NCI-H2196 (cell line): Measurements from ENCODE around the gene ARHGAP28.

ENCODE experiments used
- DNase-seq: peaks from one replicate; lab custom pipeline; 2025; ENCODE audit not compliant: unreplicated experiment; lab: John Stamatoyannopoulos, UW

The ARHGAP28 gene

GRCh38 chr18:6732952-6733351 is 3.4 kb downstream of the ARHGAP28 start:
- DNase-seq: no peak

- DNase-seq: no peak
Observed at GRCh38 chr18:6733758-6734157, 4.2 kb downstream of the ARHGAP28 start.

DNA sequence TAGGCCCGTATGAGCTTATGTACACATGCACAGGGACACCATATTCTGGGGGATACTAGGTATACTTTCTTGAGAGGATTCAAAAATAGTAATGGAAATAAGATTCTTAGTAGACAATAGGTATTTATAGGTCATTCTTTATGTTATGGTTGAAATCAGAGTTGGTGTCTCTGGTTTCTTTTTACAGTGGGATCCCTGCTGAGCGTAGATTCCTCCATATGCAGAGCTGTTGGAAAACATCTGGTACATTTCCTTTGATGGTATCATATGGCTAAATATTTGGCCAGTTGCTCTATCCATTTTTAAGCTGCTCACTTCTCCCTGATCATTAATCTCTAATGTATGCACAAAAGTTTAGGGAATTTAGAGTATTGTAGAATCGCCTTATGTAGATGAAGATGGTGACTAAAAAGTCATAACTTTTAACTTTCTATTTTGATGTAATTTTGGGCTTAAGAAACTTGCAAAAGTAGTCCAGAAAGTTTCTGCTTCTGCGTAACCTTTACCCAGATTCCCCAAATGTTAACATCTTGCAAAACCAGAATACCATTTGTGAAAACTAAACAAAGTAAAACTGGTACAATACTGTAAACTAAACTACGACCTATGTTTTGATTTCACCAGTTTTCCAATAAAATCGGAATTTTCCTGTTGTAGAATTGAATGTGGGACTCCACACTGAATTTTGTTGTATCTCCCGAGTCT is 5.4 kb downstream of the ARHGAP28 start:
- no peak for DNase-seq

GRCh38 chr18:6737833-6738232 is 8.3 kb downstream of the ARHGAP28 start:
- DNase-seq: no peak

- DNase-seq: no peak
Observed at GRCh38 chr18:6738622-6739021, 9.1 kb downstream of the ARHGAP28 start.

DNA sequence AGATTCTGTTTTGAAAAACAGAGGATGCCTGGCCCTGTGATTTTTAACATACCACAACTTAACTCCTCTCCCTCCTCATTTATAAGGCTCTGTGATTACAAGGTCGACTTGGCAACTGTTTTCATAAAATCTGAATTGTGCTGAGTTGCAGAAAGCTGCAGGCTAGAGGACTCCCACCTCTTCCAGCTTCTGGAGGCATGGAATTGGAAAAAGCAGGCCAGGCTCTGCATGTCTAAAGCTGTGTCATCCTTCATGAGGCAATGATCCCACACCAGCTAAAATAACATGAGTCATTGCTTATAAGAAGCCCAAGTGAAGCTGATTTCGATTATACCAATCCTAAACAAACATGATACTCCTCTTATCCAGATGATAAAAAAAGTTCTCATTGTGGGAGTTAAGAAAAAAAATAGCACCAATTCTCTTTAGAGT is 11.7 kb downstream of the ARHGAP28 start:
- DNase-seq: no peak

DNA sequence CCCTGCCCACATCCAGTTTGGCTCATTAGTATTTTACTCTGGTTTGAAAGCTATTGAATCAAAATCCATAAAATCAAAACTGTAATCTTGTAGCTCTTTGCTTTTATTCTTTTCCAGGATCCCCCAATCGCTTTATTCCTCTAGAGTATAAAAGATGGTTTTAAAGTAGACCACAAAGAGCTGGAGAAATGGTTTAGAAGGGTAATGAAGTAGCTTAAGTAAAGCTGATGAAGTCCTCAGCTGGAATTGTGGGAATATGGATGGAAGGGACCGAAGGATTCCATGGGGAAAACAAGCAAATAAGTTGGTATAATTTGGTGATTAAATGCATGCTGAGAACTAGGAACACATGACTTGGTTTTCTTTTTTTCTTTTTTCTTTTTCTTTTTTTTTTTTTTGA is 12.3 kb downstream of the ARHGAP28 start:
- DNase-seq: no peak

DNA sequence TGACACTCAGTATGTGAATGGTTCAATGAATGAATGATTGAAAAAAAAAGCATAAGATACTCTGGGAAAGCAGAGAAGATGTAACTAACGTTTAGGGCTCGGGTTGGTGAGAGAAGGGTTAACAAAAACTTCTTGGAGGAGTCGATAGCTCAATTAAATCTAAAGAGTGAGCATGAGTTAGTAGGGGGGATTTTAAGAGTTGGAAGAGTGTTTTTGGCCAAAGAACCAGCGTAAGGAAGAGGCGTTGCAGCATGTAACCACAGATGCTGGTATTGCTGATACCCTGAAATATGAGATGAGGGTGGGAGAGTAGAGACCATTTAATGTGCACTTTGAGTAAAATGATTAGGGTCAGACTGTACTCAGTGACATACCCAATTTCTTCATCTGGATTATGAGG is 14.5 kb downstream of the ARHGAP28 start:
- DNase-seq: no peak

- no peak for DNase-seq
Observed at GRCh38 chr18:6744816-6745455, 15.4 kb downstream of the ARHGAP28 start.

DNA sequence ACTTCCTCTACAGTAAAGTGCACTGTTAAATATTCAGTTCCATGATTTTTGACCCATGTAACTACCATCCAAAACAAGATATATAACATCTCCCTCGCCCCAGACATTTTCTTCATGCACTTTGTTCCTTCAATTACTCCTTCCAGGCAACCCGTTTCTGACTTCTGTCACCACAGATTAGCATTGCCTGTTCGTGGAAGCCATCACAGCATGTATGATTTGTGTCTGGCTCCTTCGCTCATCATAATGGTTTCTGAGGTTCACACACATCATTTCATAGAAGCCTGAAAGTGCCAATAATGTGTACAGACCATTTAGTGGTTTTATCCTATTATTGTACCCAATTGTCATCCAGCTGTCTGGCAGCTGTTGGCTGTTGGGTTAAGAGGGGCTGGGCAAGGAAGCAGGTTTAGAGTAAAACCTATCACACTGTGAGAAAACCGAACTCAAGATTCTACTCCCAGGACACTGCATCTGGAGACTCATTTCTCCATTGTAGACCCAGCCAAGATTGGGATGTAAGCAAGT is 16.1 kb downstream of the ARHGAP28 start:
- no peak for DNase-seq

- DNase-seq: no peak
Observed at GRCh38 chr18:6746386-6746960, 17.0 kb downstream of the ARHGAP28 start.

GRCh38 chr18:6747646-6748045 is 18.1 kb downstream of the ARHGAP28 start:
- no peak for DNase-seq

- DNase-seq: no peak
Observed at GRCh38 chr18:6748241-6748640, 18.7 kb downstream of the ARHGAP28 start.

GRCh38 chr18:6750411-6750810 is 20.9 kb downstream of the ARHGAP28 start:
- no peak for DNase-seq

- no peak for DNase-seq
Observed at GRCh38 chr18:6751222-6751621, 21.7 kb downstream of the ARHGAP28 start.

DNA sequence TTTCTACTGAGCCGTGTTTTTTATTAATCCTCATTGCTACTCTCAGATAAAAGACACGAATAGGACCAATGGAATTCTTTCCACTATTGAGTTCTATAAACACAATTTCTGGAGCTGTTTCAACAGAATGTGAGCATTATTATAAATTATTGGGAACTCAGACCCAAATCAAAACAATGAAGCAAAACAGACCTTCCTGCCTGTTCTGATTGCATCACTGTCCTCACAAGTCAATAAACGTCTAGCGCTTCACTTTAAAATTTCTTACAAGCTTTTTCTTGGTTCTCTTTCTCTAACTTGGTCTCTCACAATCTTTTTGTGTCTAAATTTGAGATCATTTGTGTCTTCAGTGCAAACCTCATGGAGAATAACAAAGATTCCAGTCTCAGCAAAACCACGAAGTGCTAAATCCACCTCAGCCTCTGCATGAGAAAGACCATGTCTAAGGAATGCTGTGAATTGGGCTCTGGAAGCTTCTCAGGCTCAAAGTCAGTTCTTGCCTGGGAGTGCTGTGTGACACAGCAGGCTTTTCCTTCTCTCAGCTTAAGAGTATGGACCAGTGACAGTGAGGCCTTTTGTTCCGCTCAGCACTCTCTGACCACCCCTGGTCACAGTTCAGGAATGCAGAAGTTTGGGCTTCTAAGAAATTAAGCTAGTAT is 22.8 kb downstream of the ARHGAP28 start:
- DNase-seq: no peak

DNA sequence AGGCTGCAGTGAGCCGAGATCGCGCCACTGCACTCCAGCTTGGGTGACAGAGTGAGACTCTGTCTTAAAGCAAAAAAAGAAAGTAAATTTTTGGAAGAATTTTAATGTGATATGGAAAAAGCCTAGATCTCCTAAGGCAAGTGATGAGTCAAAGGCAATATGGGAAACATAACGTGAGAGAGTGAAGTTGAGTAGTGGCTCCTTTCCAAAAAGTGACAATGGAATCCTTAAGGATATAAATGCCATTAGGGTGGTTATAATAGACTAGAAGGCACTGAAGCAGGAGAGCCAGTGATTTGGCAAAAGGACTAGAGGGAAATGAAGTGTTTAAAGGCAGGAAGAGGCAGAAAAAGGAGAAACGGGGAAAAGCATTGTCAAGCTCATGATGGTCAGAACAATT is 25.6 kb downstream of the ARHGAP28 start:
- no peak for DNase-seq

GRCh38 chr18:6757931-6758330 is 28.4 kb downstream of the ARHGAP28 start:
- no peak for DNase-seq

- no peak for DNase-seq
Observed at GRCh38 chr18:6759579-6759978, 30.1 kb downstream of the ARHGAP28 start.

DNA sequence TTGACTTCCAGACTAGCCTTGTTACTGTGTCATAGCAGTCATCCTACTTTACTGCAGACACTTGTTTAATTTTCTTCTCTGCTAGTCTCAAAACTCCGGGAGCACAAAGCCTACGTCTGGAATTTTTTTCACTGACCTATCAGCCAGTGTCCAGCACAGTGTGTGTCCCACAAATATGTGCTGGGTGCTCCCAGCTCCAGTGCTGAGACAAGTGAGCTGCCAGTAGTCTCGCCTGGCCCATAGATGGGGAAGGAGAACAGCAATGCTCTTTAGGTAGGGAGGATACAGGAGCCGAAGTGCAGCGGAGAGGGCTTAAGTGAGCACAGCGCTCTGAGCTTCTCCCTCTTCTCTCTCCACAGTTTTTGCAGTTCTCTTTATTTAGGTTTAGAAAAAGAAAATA is 34.0 kb downstream of the ARHGAP28 start:
- DNase-seq: no peak

- no peak for DNase-seq
Observed at GRCh38 chr18:6764382-6764781, 34.9 kb downstream of the ARHGAP28 start.

DNA sequence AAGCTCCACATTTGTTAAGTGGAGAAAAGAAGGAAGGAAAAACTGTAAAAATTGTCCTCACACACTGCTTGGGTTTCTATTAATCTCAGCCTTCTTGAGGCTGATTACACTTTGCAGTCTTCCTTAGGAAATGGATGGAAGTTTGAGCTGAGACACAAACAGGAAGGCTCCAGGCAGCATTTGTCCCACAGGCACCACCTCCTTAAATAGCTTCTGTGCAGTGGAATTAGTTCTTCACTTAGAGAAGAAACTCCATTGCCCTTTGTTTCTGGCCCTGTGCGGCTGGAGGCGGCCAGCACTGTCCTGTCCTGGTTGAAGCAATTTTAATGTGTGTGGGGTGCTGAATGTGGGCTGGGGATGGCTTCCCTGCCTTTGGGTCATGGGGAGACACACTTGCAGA is 44.3 kb downstream of the ARHGAP28 start:
- no peak for DNase-seq
